Myocyte (in vitro differentiated cells): ENCODE measurements around the gene FKBP4. TPM values are rescaled to one million over a fixed set of nuclear protein-coding genes. Genes with fewer than 3 reads are reported as not detected.

ENCODE experiments used
- DNase-seq: peaks from one replicate; pipeline ENCODE4 v3.0.0-alpha.2; 2012; ENCODE audit warnings: low read depth
- total RNA-seq: library from RNA; depleted of rRNA; stranded (reverse); fragments of >200 nt; gene quantifications from 2 replicates; pipeline ENCODE4 v1.2.3, GENCODE V29; 2014

The FKBP4 gene
- total RNA-seq, 1 donor from 2014 or later, result 60.6 TPM

- DNase-seq, result peak; percentile 100
These were observed 17.8 kb downstream of the FKBP4 start, which contains the start of gene ITFG2 for GRCh38 chr12:2812290-2813213. ITFG2 (plus strand) TSS chr12:2812668; CDS start chr12:2812761, 93 bp downstream.

GRCh38 chr12:2813214-2814185 lies 18.7 kb downstream of the FKBP4 start:
- DNase-seq, result peak; percentile 79

GRCh38 chr12:2819810-2820209 lies 25.0 kb downstream of the FKBP4 start:
- no peak for DNase-seq

GRCh38 chr12:2820432-2820831 lies 25.7 kb downstream of the FKBP4 start:
- DNase-seq, result no peak

GRCh38 chr12:2823483-2823882 lies 28.7 kb downstream of the FKBP4 start:
- no peak for DNase-seq

GRCh38 chr12:2824541-2824940 lies 29.8 kb downstream of the FKBP4 start:
- no peak for DNase-seq

GRCh38 chr12:2825132-2825531 lies 30.4 kb downstream of the FKBP4 start:
- DNase-seq, result no peak

GRCh38 chr12:2826036-2826435 lies 31.3 kb downstream of the FKBP4 start:
- no peak for DNase-seq

- peak; percentile 91 for DNase-seq
These were observed 32.1 kb downstream of the FKBP4 start for GRCh38 chr12:2826721-2827515.

GRCh38 chr12:2829275-2829674 lies 34.5 kb downstream of the FKBP4 start:
- no peak for DNase-seq

- no peak for DNase-seq
These were observed 37.9 kb downstream of the FKBP4 start for GRCh38 chr12:2832550-2833127.

GRCh38 chr12:2833327-2833726 lies 38.6 kb downstream of the FKBP4 start:
- no peak for DNase-seq

- DNase-seq, result no peak
These were observed 39.0 kb downstream of the FKBP4 start for GRCh38 chr12:2833810-2834209.

- DNase-seq, result peak; percentile 84
These were observed 40.1 kb downstream of the FKBP4 start, which contains the start of gene NRIP2 for GRCh38 chr12:2834581-2835491. NRIP2 (minus strand) TSS chr12:2835035; CDS start chr12:2834983, 52 bp downstream.

GRCh38 chr12:2835691-2836403 lies 41.1 kb downstream of the FKBP4 start:
- DNase-seq, result no peak

- DNase-seq, result no peak
These were observed 41.8 kb downstream of the FKBP4 start for GRCh38 chr12:2836574-2836973.

- DNase-seq, result no peak
These were observed 46.4 kb downstream of the FKBP4 start for GRCh38 chr12:2841056-2841650.

GRCh38 chr12:2842948-2843347 lies 48.2 kb downstream of the FKBP4 start:
- no peak for DNase-seq
